HCT116 (cell line): ENCODE results near the gene RUNX1. TPM values are rescaled to one million over a fixed set of nuclear protein-coding genes. Genes with fewer than 3 reads are reported as not detected.

ENCODE experiments used
- ATAC-seq: fragments of 200-7000 bp; cut with Tn5 transposase; 2 replicates; pipeline ENCODE4 v1.9.1; 2020; ENCODE audit warnings: mild to moderate bottlenecking, moderate library complexity
- BruUV-seq: library from RNA; stranded (reverse); fragments of 400-500 nt; replicated peaks from 2 replicates; lab custom pipeline; 2021; lab: Mats Ljungman, UMichigan
- CTCF ChIA-PET: fragments of 300-600 bp; sonication (Branson Sonifier 250); formaldehyde crosslinking; loops from one replicate; lab custom pipeline; 2021; ENCODE audit warnings: antibody characterized with exemption; lab: Charles Lee
- POLR2A ChIA-PET: fragments of 300-600, 350-600 bp; sonication (Branson Sonifier 250); formaldehyde crosslinking; loops from one replicate; lab custom pipeline; 2021; ENCODE audit warnings: antibody characterized with exemption; lab: Charles Lee
- RAD21 ChIA-PET, 2 experiments: fragments of 300-600 bp; sonication (Branson Sonifier 250); formaldehyde crosslinking; loops; one replicate each; lab custom pipeline; 2023; ENCODE audit warnings: low total read pairs in 2 of 2; ENCODE audit not compliant: uncharacterized antibody in 2 of 2, unreplicated experiment in 2 of 2, low non-redundant PET in 1 of 2; lab: Charles Lee
- DNase-seq: peaks from one replicate; pipeline ENCODE4 v3.0.0-alpha.2; 2010; ENCODE audit warnings: low read depth, low spot score
- H2AFZ ChIP-seq: fragments of 200-600 bp; shearing (Covaris generic), sonication (generic); 2 replicates; pipeline ENCODE4 v1.6.1; 2017; ENCODE audit warnings: low read depth, mixed run types, mixed read lengths, antibody characterized with exemption, low read length; ENCODE audit not compliant: poor library complexity, severe bottlenecking
- H3K27ac ChIP-seq: 2 replicates; pipeline ENCODE4 v1.5.1; 2012; ENCODE audit warnings: low read depth, low read length
- H3K27me3 ChIP-seq: fragments of 200-600 bp; sonication (generic); 2 replicates; pipeline ENCODE4 v1.6.1; 2016; ENCODE audit warnings: mixed run types, low read length, mixed read lengths; ENCODE audit not compliant: insufficient read depth
- H3K36me3 ChIP-seq, 2 experiments: fragments of 200-500 bp in 1 of 2; fragments of 200-600 bp in 1 of 2; sonication (Bioruptor generic) in 1 of 2; sonication (generic) in 1 of 2; 2 replicates each; pipeline versions ENCODE4 v1.5.1 to v1.6.1; 2014 to 2016; ENCODE audit warnings: low read length in 2 of 2, inconsistent platforms in 1 of 2, mixed read lengths in 1 of 2, mixed run types in 1 of 2; ENCODE audit not compliant: insufficient read depth in 2 of 2, control insufficient read depth in 1 of 2
- H3K4me1 ChIP-seq, 2 experiments: fragments of 200-600 bp in 1 of 2; sonication (generic) in 1 of 2; 2 replicates each; pipeline versions ENCODE4 v1.5.1 to v1.6.1; 2012 to 2017; ENCODE audit warnings: low read length in 2 of 2, inconsistent platforms in 1 of 2, mild to moderate bottlenecking in 1 of 2, mixed read lengths in 1 of 2, mixed run types in 1 of 2, moderate library complexity in 1 of 2; ENCODE audit not compliant: insufficient read depth in 2 of 2, control insufficient read depth in 1 of 2
- H3K4me2 ChIP-seq: fragments of 200-600 bp; sonication (generic); 2 replicates; pipeline ENCODE4 v1.6.1; 2017; ENCODE audit warnings: mixed run types, low read length, mixed read lengths
- H3K4me3 ChIP-seq, 2 experiments: fragments of 200-600 bp in 1 of 2; sonication (generic) in 1 of 2; replicated peaks in 1 of 2; 2 replicates each; pipeline ENCODE4 v1.5.1; 2011 to 2016; ENCODE audit warnings: low read length in 2 of 2, control low read depth in 1 of 2, low read depth in 1 of 2, mild to moderate bottlenecking in 1 of 2, mixed read lengths in 1 of 2, mixed run types in 1 of 2
- H3K79me2 ChIP-seq: fragments of 200-600 bp; sonication (generic); 2 replicates; pipeline ENCODE4 v1.6.1; 2017; ENCODE audit warnings: mild to moderate bottlenecking, mixed run types, low read length, moderate library complexity, mixed read lengths; ENCODE audit not compliant: insufficient read depth
- H3K9ac ChIP-seq: fragments of 200-600 bp; sonication (generic); 2 replicates; pipeline ENCODE4 v1.6.1; 2016; ENCODE audit warnings: low read length, mixed read lengths
- H3K9me2 ChIP-seq: fragments of 200-600 bp; sonication (generic), shearing (Covaris generic); 2 replicates; pipeline ENCODE4 v1.6.1; 2017; ENCODE audit warnings: mixed run types, mild to moderate bottlenecking, moderate library complexity; ENCODE audit not compliant: insufficient read depth
- H3K9me3 ChIP-seq, 2 experiments: fragments of 200-500 bp in 1 of 2; fragments of 200-600 bp in 1 of 2; sonication (Bioruptor generic) in 1 of 2; sonication (generic) in 1 of 2; 2 replicates each; pipeline ENCODE4 v1.6.1; 2014 to 2017; ENCODE audit warnings: low read length in 2 of 2, mixed read lengths in 2 of 2, inconsistent platforms in 1 of 2, low read depth in 1 of 2, mild to moderate bottlenecking in 1 of 2, mixed run types in 1 of 2, moderate library complexity in 1 of 2; ENCODE audit not compliant: control insufficient read depth in 1 of 2, insufficient read depth in 1 of 2
- H4K20me1 ChIP-seq: fragments of 200-600 bp; sonication (generic), shearing (Covaris generic); 2 replicates; pipeline ENCODE4 v1.6.1; 2017; ENCODE audit warnings: mixed run types, mild to moderate bottlenecking, moderate library complexity; ENCODE audit not compliant: insufficient read depth
- CBX3 ChIP-seq: IDR thresholded peaks from 2 replicates; pipeline ENCODE4 v1.6.1; 2012; ENCODE audit warnings: low read depth
- EZH2phosphoT487 ChIP-seq: fragments of 200-600 bp; IDR thresholded peaks from 2 replicates; pipeline ENCODE4 v1.6.1; 2018; ENCODE audit warnings: antibody characterized with exemption, borderline replicate concordance
- POLR2A ChIP-seq: IDR thresholded peaks from 2 replicates; pipeline ENCODE4 v1.7.0; 2011; ENCODE audit warnings: borderline replicate concordance; ENCODE audit not compliant: insufficient read depth, insufficient read length; ENCODE audit errors: extremely low read depth
- REST ChIP-seq: IDR thresholded peaks from 2 replicates; pipeline ENCODE4 v1.6.1; 2012; ENCODE audit warnings: low read depth
- SRF ChIP-seq: IDR thresholded peaks from 2 replicates; pipeline ENCODE4 v1.6.1; 2012; ENCODE audit warnings: low read depth
- ZNF274 ChIP-seq: fragments of 200-500 bp; sonication (Bioruptor generic); IDR thresholded peaks from 2 replicates; pipeline ENCODE4 v1.6.1; 2014; ENCODE audit warnings: mild to moderate bottlenecking, low read depth, low read length, inconsistent platforms
- intact Hi-C: fragments of 100-400 bp; cut with micrococcal nuclease; formaldehyde crosslinking; loops from 2 replicates; pipeline ENCODE4 v1.10.0; 2022
- total RNA-seq: library from RNA; stranded (reverse); gene quantifications from one replicate; pipeline ENCODE4 v1.2.1, GENCODE V29; 2021; ENCODE audit not compliant: unreplicated experiment
- TF ChIP-seq, protein P1 (sequence below): IDR thresholded peaks from 2 replicates; pipeline ENCODE4 v1.6.1; 2012

Gene RUNX1
- total RNA-seq, 1 experiment from 2014 or later: 33.5 TPM

DNA sequence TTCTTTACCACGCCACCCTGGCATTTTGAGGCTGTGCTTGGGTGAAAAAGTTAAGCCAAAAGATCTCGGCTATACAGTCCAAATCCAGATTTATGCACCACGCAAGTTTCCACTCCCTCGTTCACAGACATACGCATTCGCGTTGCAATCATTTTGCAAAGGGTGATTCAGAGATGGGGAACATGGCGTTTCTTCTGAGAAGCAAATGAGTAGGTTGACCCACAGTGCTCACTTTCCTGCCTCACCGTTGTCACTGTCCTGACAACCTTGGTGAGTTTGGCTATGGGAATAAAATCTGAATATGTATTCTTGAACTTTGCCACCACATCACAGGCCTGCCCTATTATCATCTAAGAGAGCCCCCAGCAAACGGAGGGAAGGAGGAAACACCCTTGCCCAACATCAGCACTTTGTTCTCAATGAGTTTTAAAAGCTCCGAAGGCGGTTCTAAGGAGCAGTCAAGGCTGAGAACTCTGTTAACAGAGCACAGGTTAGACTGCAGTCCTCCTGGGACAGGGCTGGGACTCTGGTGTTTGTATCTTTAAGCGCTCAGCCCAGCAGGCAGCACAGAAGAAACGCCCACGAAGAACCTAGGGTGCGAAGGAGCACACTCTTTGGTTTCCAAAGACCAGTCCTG lies 86.4 kb downstream of the RUNX1 start:
- H3K9me3 ChIP-seq: no peaks in the 10 kb centered on the region
- intact Hi-C loops: no loop called here
- no peak overlapping the region for H2AFZ ChIP-seq
- ChIA-PET POLR2A (no interaction called here), CTCF (no interaction called here), RAD21 (no interaction called here)
- DNase-seq: no peak
- peaks cover 0 to 5% of the 10 kb centered on the region in 2 experiments; a peak in 2 of 4 replicates for H3K4me1 ChIP-seq
- H3K27ac ChIP-seq: no peak overlapping the region
- no peak overlapping the region for H3K9ac ChIP-seq
- no TSS peak for BruUV-seq
- no peak for TF ChIP-seq EZH2phosphoT487
- no peak for TF ChIP-seq SRF
- TF ChIP-seq, protein P1, sequence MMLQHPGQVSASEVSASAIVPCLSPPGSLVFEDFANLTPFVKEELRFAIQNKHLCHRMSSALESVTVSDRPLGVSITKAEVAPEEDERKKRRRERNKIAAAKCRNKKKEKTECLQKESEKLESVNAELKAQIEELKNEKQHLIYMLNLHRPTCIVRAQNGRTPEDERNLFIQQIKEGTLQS: no peak
- TF ChIP-seq POLR2A: no peak
- no peak for TF ChIP-seq REST
- no peak for TF ChIP-seq ZNF274
- no peak for TF ChIP-seq CBX3
- TF ChIP-seq, all 23 proteins: peak for 0
- Histone ChIP-seq H3K9me2 (no peaks in the 10 kb centered on the region), H3K27me3 (no peaks in the 10 kb centered on the region), H3K4me3 (no peak overlapping the region), H3K36me3 (no peaks in the 10 kb centered on the region), H3K79me2 (no peaks in the 10 kb centered on the region), H3K4me2 (no peak overlapping the region), H4K20me1 (no peaks in the 10 kb centered on the region)
- no peak for ATAC-seq
